AG09309 (cell line): ENCODE data around the gene PMS2.
"Not testable (repeated sequence)": the region's sequence is repeated elsewhere in the genome, so short reads cannot be mapped to it uniquely, and the experiment has no call there.

ENCODE experiments used
- DNase-seq: peaks from one replicate; pipeline ENCODE4 v3.0.0-alpha.2; 2010; ENCODE audit warnings: low read depth
- H3K4me3 ChIP-seq: 2 replicates; pipeline ENCODE4 v1.5.1; 2011; ENCODE audit warnings: mild to moderate bottlenecking, low read depth, low read length, moderate library complexity; ENCODE audit not compliant: control insufficient read depth
- CTCF ChIP-seq: IDR thresholded peaks from 2 replicates; pipeline ENCODE4 v1.5.1; 2011; ENCODE audit warnings: mild to moderate bottlenecking, low read depth, low read length, inconsistent platforms; ENCODE audit not compliant: insufficient read depth, control insufficient read depth; ENCODE audit errors: missing control alignments

PMS2 gene

GRCh38 chr7:6008668-6009611, at the start of gene PMS2, which contains the start of gene AIMP2:
TSS of gene PMS2 (minus strand) at chr7:6009049. CDS start at chr7:6009019, 30 bp downstream.
TSS of gene AIMP2 (plus strand) at chr7:6009272. CDS start at chr7:6009364, 92 bp downstream.
- peak within 1 kb of the TSS; percentile 83 for H3K4me3 ChIP-seq
- DNase-seq: peak; percentile 90
- no peak for TF ChIP-seq CTCF

GRCh38 chr7:6057316-6058129, 48.7 kb upstream of the PMS2 start:
- H3K4me3 ChIP-seq: peak overlapping the region; percentile 60
- no peak for TF ChIP-seq CTCF
- no peak for DNase-seq

GRCh38 chr7:6056616-6057015, 47.8 kb upstream of the PMS2 start:
- TF ChIP-seq CTCF: no peak
- no peak for DNase-seq
- H3K4me3 ChIP-seq: no peak overlapping the region

GRCh38 chr7:6051185-6051584, 42.3 kb upstream of the PMS2 start:
- not testable (repeated sequence) for H3K4me3 ChIP-seq, DNase-seq

- TF ChIP-seq CTCF: no peak
- DNase-seq: no peak
- no peak overlapping the region for H3K4me3 ChIP-seq
These were observed 40.9 kb upstream of the PMS2 start for GRCh38 chr7:6049780-6050179.

- no peak for DNase-seq
- TF ChIP-seq CTCF: no peak
These were observed 26.8 kb upstream of the PMS2 start for GRCh38 chr7:6035686-6036085.

More at GRCh38 chr7:6035686-6036085, 26.8 kb upstream of the PMS2 start:
- no peak overlapping the region for H3K4me3 ChIP-seq
